ENCODE measurements around the gene TXNDC9.
"Not testable (repeated sequence)": the region's sequence is repeated elsewhere in the genome, so short reads cannot be mapped to it uniquely, and the experiment has no call there.

TXNDC9 gene

GRCh38 chr2:99335911-99336803 is at the start of gene TXNDC9:
TXNDC9 (minus strand) TSS chr2:99336333; CDS start chr2:99333210, 3,123 bp downstream.
- DNase-seq = peak; percentile 100

- no peak for DNase-seq
These were observed 46.0 kb upstream of the TXNDC9 start for GRCh38 chr2:99382143-99382542.

GRCh38 chr2:99380376-99381010 is 44.4 kb upstream of the TXNDC9 start:
- DNase-seq = no peak

- DNase-seq = no peak
These were observed 41.7 kb upstream of the TXNDC9 start for GRCh38 chr2:99377879-99378278.

GRCh38 chr2:99376254-99376864 is 40.2 kb upstream of the TXNDC9 start:
- no peak for DNase-seq

- DNase-seq = no peak
These were observed 38.6 kb upstream of the TXNDC9 start for GRCh38 chr2:99374747-99375146.

- no peak for DNase-seq
These were observed 37.0 kb upstream of the TXNDC9 start for GRCh38 chr2:99373144-99373543.

GRCh38 chr2:99368854-99369253 is 32.7 kb upstream of the TXNDC9 start:
- not testable (repeated sequence) for DNase-seq

- no peak for DNase-seq
These were observed 29.5 kb upstream of the TXNDC9 start for GRCh38 chr2:99365661-99366060.

GRCh38 chr2:99356853-99357252 is 20.7 kb upstream of the TXNDC9 start:
- DNase-seq = no peak

GRCh38 chr2:99354825-99355224 is 18.7 kb upstream of the TXNDC9 start:
- not testable (repeated sequence) for DNase-seq

GRCh38 chr2:99354070-99354469 is 17.9 kb upstream of the TXNDC9 start:
- no peak for DNase-seq

GRCh38 chr2:99350194-99350593 is 14.1 kb upstream of the TXNDC9 start:
- no peak for DNase-seq

GRCh38 chr2:99348173-99348572 is 12.0 kb upstream of the TXNDC9 start:
- DNase-seq = no peak

GRCh38 chr2:99346218-99346617 is 10.1 kb upstream of the TXNDC9 start:
- DNase-seq = no peak

- DNase-seq = not testable (repeated sequence)
These were observed 9.3 kb upstream of the TXNDC9 start for GRCh38 chr2:99345446-99345845.

- DNase-seq = no peak
These were observed 6.4 kb upstream of the TXNDC9 start for GRCh38 chr2:99342536-99342935.

- no peak for DNase-seq
These were observed 4.6 kb upstream of the TXNDC9 start for GRCh38 chr2:99340669-99341236.

- DNase-seq = no peak
These were observed 2.0 kb upstream of the TXNDC9 start for GRCh38 chr2:99338029-99338585.

GRCh38 chr2:99337113-99338028 is 1.2 kb upstream of the TXNDC9 start, which contains the start of gene EIF5B:
EIF5B (plus strand) TSS chr2:99337389; CDS start chr2:99337555, 166 bp downstream.
- peak; percentile 89 for DNase-seq

- no peak for DNase-seq
These were observed 625 bp upstream of the TXNDC9 start for GRCh38 chr2:99336804-99337112.

GRCh38 chr2:99325384-99325783 is 10.7 kb downstream of the TXNDC9 start:
- no peak for DNase-seq
